Activated naive CD8-positive, alpha-beta T cell treated with anti-CD3 and anti-CD28 coated beads for 36 hours (primary cell): ENCODE data around the gene LRRC14B. TPM values are rescaled to one million over a fixed set of nuclear protein-coding genes. Genes with fewer than 3 reads are reported as not detected.
"Not testable (repeated sequence)": the region's sequence is repeated elsewhere in the genome, so short reads cannot be mapped to it uniquely, and the experiment has no call there.

ENCODE experiments used
- DNase-seq: peaks from one replicate; pipeline ENCODE4 v3.0.0; 2021
- H3K27ac Mint-ChIP-seq: one replicate; pipeline ENCODE4 v1.8.0; 2022; ENCODE audit warnings: mild to moderate bottlenecking, moderate library complexity, mixed read lengths
- H3K27me3 Mint-ChIP-seq: one replicate; pipeline ENCODE4 v1.8.0; 2022; ENCODE audit warnings: mild to moderate bottlenecking, mixed read lengths
- H3K36me3 Mint-ChIP-seq: one replicate; pipeline ENCODE4 v1.8.0; 2021; ENCODE audit warnings: mild to moderate bottlenecking, mixed read lengths
- H3K4me1 Mint-ChIP-seq: one replicate; pipeline ENCODE4 v1.8.0; 2021; ENCODE audit warnings: mixed read lengths
- H3K4me3 Mint-ChIP-seq: one replicate; pipeline ENCODE4 v1.8.0; 2022; ENCODE audit warnings: mild to moderate bottlenecking, moderate library complexity, mixed read lengths
- H3K9me3 Mint-ChIP-seq: one replicate; pipeline ENCODE4 v1.8.0; 2022; ENCODE audit warnings: mixed read lengths
- total RNA-seq, 2 experiments: library from RNA; stranded (reverse); gene quantifications; one replicate each; pipeline ENCODE4 v1.2.3, GENCODE V29; 2021

LRRC14B gene
- total RNA-seq, 2 experiments from 2014 or later: 0.23 TPM; not detected in 1

- Mint-ChIP-seq H3K27me3 (no peaks in the 10 kb centered on the region), H3K4me3 (no peak overlapping the region), H3K4me1 (peaks cover 11% of the 10 kb centered on the region), H3K9me3 (no peaks in the 10 kb centered on the region), H3K36me3 (no peaks in the 10 kb centered on the region), H3K27ac (no peak overlapping the region)
- no peak for DNase-seq
Measured at GRCh38 chr5:189976-190365, 1.3 kb upstream of the LRRC14B start.

- peaks cover 11% of the 10 kb centered on the region for H3K4me1 Mint-ChIP-seq
- no peak for DNase-seq
- no peaks in the 10 kb centered on the region for H3K9me3 Mint-ChIP-seq
- H3K4me3 Mint-ChIP-seq: no peak overlapping the region
- H3K27me3 Mint-ChIP-seq: no peaks in the 10 kb centered on the region
- H3K36me3 Mint-ChIP-seq: no peaks in the 10 kb centered on the region
- H3K27ac Mint-ChIP-seq: no peak overlapping the region
Measured at GRCh38 chr5:190366-191035, 794 bp upstream of the LRRC14B start.

GRCh38 chr5:191949-192690, 825 bp downstream of the LRRC14B start:
- Mint-ChIP-seq H3K4me3 (no peak overlapping the region), H3K9me3 (no peaks in the 10 kb centered on the region), H3K36me3 (no peaks in the 10 kb centered on the region), H3K4me1 (peaks cover 11% of the 10 kb centered on the region), H3K27me3 (no peaks in the 10 kb centered on the region), H3K27ac (no peak overlapping the region)
- no peak for DNase-seq

GRCh38 chr5:192691-192969, 1.3 kb downstream of the LRRC14B start:
- H3K36me3 Mint-ChIP-seq: no peaks in the 10 kb centered on the region
- H3K4me3 Mint-ChIP-seq: no peak overlapping the region
- no peak overlapping the region for H3K27ac Mint-ChIP-seq
- no peaks in the 10 kb centered on the region for H3K27me3 Mint-ChIP-seq
- no peak for DNase-seq
- H3K9me3 Mint-ChIP-seq: no peaks in the 10 kb centered on the region
- H3K4me1 Mint-ChIP-seq: peaks cover 11% of the 10 kb centered on the region

- Mint-ChIP-seq H3K36me3 (no peaks in the 10 kb centered on the region), H3K4me3 (no peak overlapping the region), H3K4me1 (peaks cover 10% of the 10 kb centered on the region), H3K9me3 (no peaks in the 10 kb centered on the region), H3K27me3 (no peaks in the 10 kb centered on the region), H3K27ac (no peak overlapping the region)
- DNase-seq: no peak
Measured at GRCh38 chr5:192970-193831, 1.9 kb downstream of the LRRC14B start.

- Mint-ChIP-seq H3K4me1 (peaks cover 5% of the 10 kb centered on the region), H3K4me3 (no peak overlapping the region), H3K27me3 (no peaks in the 10 kb centered on the region), H3K27ac (no peak overlapping the region), H3K36me3 (no peaks in the 10 kb centered on the region), H3K9me3 (no peaks in the 10 kb centered on the region)
- DNase-seq: no peak
Measured at GRCh38 chr5:194102-194501, 2.8 kb downstream of the LRRC14B start.

GRCh38 chr5:194603-195209, 3.4 kb downstream of the LRRC14B start:
- H3K27ac Mint-ChIP-seq: no peak overlapping the region
- H3K9me3 Mint-ChIP-seq: no peaks in the 10 kb centered on the region
- no peak for DNase-seq
- H3K4me3 Mint-ChIP-seq: no peak overlapping the region
- peaks cover 5% of the 10 kb centered on the region for H3K4me1 Mint-ChIP-seq
- H3K36me3 Mint-ChIP-seq: no peaks in the 10 kb centered on the region
- H3K27me3 Mint-ChIP-seq: no peaks in the 10 kb centered on the region

- DNase-seq: no peak
- H3K36me3 Mint-ChIP-seq: no peaks in the 10 kb centered on the region
Measured at GRCh38 chr5:195401-196160, 4.3 kb downstream of the LRRC14B start.

GRCh38 chr5:196350-196749, 5.1 kb downstream of the LRRC14B start:
- H3K4me1 Mint-ChIP-seq: no peaks in the 10 kb centered on the region
- no peak overlapping the region for H3K27ac Mint-ChIP-seq
- no peak for DNase-seq
- H3K36me3 Mint-ChIP-seq: no peaks in the 10 kb centered on the region
- H3K4me3 Mint-ChIP-seq: no peak overlapping the region
- H3K27me3 Mint-ChIP-seq: no peaks in the 10 kb centered on the region
- H3K9me3 Mint-ChIP-seq: no peaks in the 10 kb centered on the region

More at GRCh38 chr5:195401-196160, 4.3 kb downstream of the LRRC14B start:
- no peaks in the 10 kb centered on the region for H3K27me3 Mint-ChIP-seq
- no peak overlapping the region for H3K27ac Mint-ChIP-seq
- H3K9me3 Mint-ChIP-seq: no peaks in the 10 kb centered on the region
- no peak overlapping the region for H3K4me3 Mint-ChIP-seq
- H3K4me1 Mint-ChIP-seq: no peaks in the 10 kb centered on the region

- not testable (repeated sequence) for H3K36me3 Mint-ChIP-seq, H3K27me3 Mint-ChIP-seq, H3K4me1 Mint-ChIP-seq, H3K4me3 Mint-ChIP-seq, H3K27ac Mint-ChIP-seq, H3K9me3 Mint-ChIP-seq, DNase-seq
Measured at GRCh38 chr5:197031-197430, 5.7 kb downstream of the LRRC14B start.

GRCh38 chr5:197892-198489, 6.7 kb downstream of the LRRC14B start:
- no peaks in the 10 kb centered on the region for H3K36me3 Mint-ChIP-seq

GRCh38 chr5:198516-199196, 7.4 kb downstream of the LRRC14B start:
- Mint-ChIP-seq H3K36me3 (no peaks in the 10 kb centered on the region), H3K9me3 (no peaks in the 10 kb centered on the region), H3K27ac (no peak overlapping the region), H3K27me3 (no peaks in the 10 kb centered on the region), H3K4me1 (no peaks in the 10 kb centered on the region), H3K4me3 (no peak overlapping the region)
- no peak for DNase-seq

More at GRCh38 chr5:197892-198489, 6.7 kb downstream of the LRRC14B start:
- H3K9me3 Mint-ChIP-seq: no peaks in the 10 kb centered on the region
- no peak for DNase-seq
- no peaks in the 10 kb centered on the region for H3K4me1 Mint-ChIP-seq
- no peaks in the 10 kb centered on the region for H3K27me3 Mint-ChIP-seq
- no peak overlapping the region for H3K4me3 Mint-ChIP-seq
- no peak overlapping the region for H3K27ac Mint-ChIP-seq

GRCh38 chr5:199197-199949, 8.1 kb downstream of the LRRC14B start:
- Mint-ChIP-seq H3K27me3 (no peaks in the 10 kb centered on the region), H3K9me3 (no peaks in the 10 kb centered on the region), H3K27ac (no peak overlapping the region), H3K36me3 (no peaks in the 10 kb centered on the region), H3K4me1 (no peaks in the 10 kb centered on the region), H3K4me3 (no peak overlapping the region)
- DNase-seq: no peak
